PC-3 (cell line): ENCODE results near the gene CEP41. TPM values are rescaled to one million over a fixed set of nuclear protein-coding genes. Genes with fewer than 3 reads are reported as not detected.

Experiments
- ATAC-seq: fragments of 200-7000 bp; cut with Tn5 transposase; 2 replicates; pipeline ENCODE4 v1.9.1; 2020; ENCODE audit warnings: mild to moderate bottlenecking, moderate library complexity
- BruUV-seq: library from RNA; stranded (reverse); fragments of 400-500 nt; replicated peaks from 2 replicates; lab custom pipeline; 2021; lab: Mats Ljungman, UMichigan
- CTCF ChIA-PET: fragments of 300-600 bp; sonication (Branson Sonifier 250); formaldehyde crosslinking; loops from one replicate; lab custom pipeline; 2022; ENCODE audit warnings: antibody characterized with exemption; lab: Charles Lee
- POLR2A ChIA-PET: fragments of 300-600 bp; sonication (Branson Sonifier 250); formaldehyde crosslinking; loops from one replicate; lab custom pipeline; 2022; ENCODE audit warnings: antibody characterized with exemption; ENCODE audit not compliant: unreplicated experiment; lab: Charles Lee
- DNase-seq: peaks from one replicate; pipeline ENCODE4 v3.0.0-alpha.2; 2015
- H2AFZ ChIP-seq: fragments of 300-600 bp; sonication (generic); 2 replicates; pipeline ENCODE4 v1.6.0; 2016; ENCODE audit warnings: antibody characterized with exemption, low read length
- H3F3A ChIP-seq: fragments of 300-600 bp; sonication (generic); one replicate; pipeline ENCODE4 v1.6.0; 2017; ENCODE audit warnings: antibody characterized with exemption, low read length, control low read depth, mild to moderate bottlenecking; ENCODE audit not compliant: unreplicated experiment
- H3K27ac ChIP-seq: fragments of 300-600 bp; sonication (generic); 2 replicates; pipeline ENCODE4 v1.5.1; 2016; ENCODE audit warnings: mild to moderate bottlenecking, low read length
- H3K27me3 ChIP-seq: fragments of 300-600 bp; sonication (generic); 2 replicates; pipeline ENCODE4 v1.6.1; 2016; ENCODE audit warnings: low read length, mixed read lengths
- H3K36me3 ChIP-seq: fragments of 300-600 bp; sonication (generic); 2 replicates; pipeline ENCODE4 v1.6.1; 2016; ENCODE audit warnings: low read depth, mixed run types, low read length, mixed read lengths
- H3K4me1 ChIP-seq: fragments of 300-600 bp; sonication (generic); 2 replicates; pipeline ENCODE4 v1.5.1; 2016; ENCODE audit warnings: low read length; ENCODE audit not compliant: insufficient read depth
- H3K4me2 ChIP-seq: fragments of 300-600 bp; sonication (generic); 2 replicates; pipeline ENCODE4 v1.6.0; 2016; ENCODE audit warnings: low read length
- H3K4me3 ChIP-seq: fragments of 300-600 bp; sonication (generic); 2 replicates; pipeline ENCODE4 v1.5.1; 2016; ENCODE audit warnings: mild to moderate bottlenecking, low read length, mixed read lengths
- H3K79me2 ChIP-seq: fragments of 300-600 bp; sonication (generic); 2 replicates; pipeline ENCODE4 v1.6.1; 2017; ENCODE audit warnings: low read length, mixed read lengths
- H3K9ac ChIP-seq: fragments of 300-600 bp; sonication (generic); 2 replicates; pipeline ENCODE4 v1.6.0; 2016; ENCODE audit warnings: mild to moderate bottlenecking, low read length
- H3K9me2 ChIP-seq: fragments of 300-600 bp; sonication (generic); replicated peaks from 2 replicates; pipeline ENCODE4 v1.6.1; 2016; ENCODE audit warnings: mixed run types, low read length, mixed read lengths
- H3K9me3 ChIP-seq: fragments of 300-600 bp; sonication (generic); 2 replicates; pipeline ENCODE4 v1.6.1; 2016; ENCODE audit warnings: low read length, mixed read lengths
- H4K20me1 ChIP-seq: fragments of 300-600 bp; sonication (generic); 2 replicates; pipeline ENCODE4 v1.6.1; 2016; ENCODE audit warnings: low read length, mixed read lengths
- CTCF ChIP-seq: fragments of 300-600 bp; sonication (generic); conservative IDR thresholded peaks from 2 replicates; pipeline ENCODE4 v1.5.1; 2017; ENCODE audit warnings: antibody characterized with exemption, low read depth, mild to moderate bottlenecking, low read length
- EZH2 ChIP-seq: fragments of 300-600 bp; sonication (generic); IDR thresholded peaks from one replicate; pipeline ENCODE4 v1.6.1; 2017; ENCODE audit warnings: antibody characterized with exemption, mild to moderate bottlenecking, low read length; ENCODE audit not compliant: unreplicated experiment
- EZH2phosphoT487 ChIP-seq: fragments of 300-600 bp; sonication (generic); IDR thresholded peaks from 2 replicates; pipeline ENCODE4 v1.6.1; 2018; ENCODE audit warnings: mild to moderate bottlenecking, antibody characterized with exemption, low read length, borderline replicate concordance
- intact Hi-C: fragments of 100-400 bp; cut with micrococcal nuclease; formaldehyde crosslinking; loops from 2 replicates; pipeline ENCODE4 v1.9.0; 2023
- total RNA-seq: library from RNA; depleted of rRNA; stranded (reverse); fragments of >200 nt; gene quantifications from 2 replicates; pipeline ENCODE4 v1.2.3, GENCODE V29; 2014

CEP41 gene
- total RNA-seq, 1 experiment from 2014 or later = 10.4 TPM

- DNase-seq (no peak), ATAC-seq (no peak)
- no peaks in the 10 kb centered on the region for H3K79me2 ChIP-seq
- H3K36me3 ChIP-seq = no peaks in the 10 kb centered on the region
- no peak overlapping the region for H3K4me2 ChIP-seq
- no peaks in the 10 kb centered on the region for H4K20me1 ChIP-seq
- H3K9ac ChIP-seq = no peak overlapping the region
- 0 out of 2 replicates have a peak, but pooled peaks cover 3% of the 10 kb centered on the region for H3K9me3 ChIP-seq
- peaks cover 6% of the 10 kb centered on the region; the same call in 1 of the 2 replicates for H3K4me1 ChIP-seq
- H3K27me3 ChIP-seq = no peaks in the 10 kb centered on the region
- H3K27ac ChIP-seq = no peak overlapping the region
- intact Hi-C loops = no loop called here
- ChIA-PET POLR2A (no interaction called here), CTCF (no interaction called here)
- no peak overlapping the region for H2AFZ ChIP-seq
- no TSS peak for BruUV-seq
- no peaks in the 10 kb centered on the region for H3F3A ChIP-seq
- H3K4me3 ChIP-seq = no peak overlapping the region
- no peaks in the 10 kb centered on the region for H3K9me2 ChIP-seq
- TF ChIP-seq EZH2phosphoT487 (no peak), EZH2 (no peak), CTCF (no peak)
These were observed 20.5 kb upstream of the CEP41 start for GRCh38 chr7:130461272-130461671.

- Histone ChIP-seq H2AFZ (no peak overlapping the region), H3K27me3 (no peaks in the 10 kb centered on the region), H3F3A (no peaks in the 10 kb centered on the region), H3K4me2 (no peak overlapping the region), H3K79me2 (no peaks in the 10 kb centered on the region), H3K4me3 (no peak overlapping the region), H3K9ac (no peak overlapping the region), H3K4me1 (no peaks in the 10 kb centered on the region), H3K9me2 (no peaks in the 10 kb centered on the region), H3K27ac (no peak overlapping the region), H3K36me3 (no peaks in the 10 kb centered on the region), H4K20me1 (no peaks in the 10 kb centered on the region), H3K9me3 (0 out of 2 replicates have a peak, but pooled peaks cover 3% of the 10 kb centered on the region)
- no peak for DNase-seq
- BruUV-seq = no TSS peak
- ATAC-seq = no peak
- ChIA-PET POLR2A (no interaction called here), CTCF (no interaction called here)
- intact Hi-C loops = no loop called here
- TF ChIP-seq CTCF = no peak
- no peak for TF ChIP-seq EZH2phosphoT487
- TF ChIP-seq EZH2 = no peak
These were observed 17.4 kb upstream of the CEP41 start for GRCh38 chr7:130458257-130458656.

GRCh38 chr7:130454959-130455358 is 14.1 kb upstream of the CEP41 start:
- H3K27me3 ChIP-seq = no peaks in the 10 kb centered on the region
- no peak overlapping the region for H3K4me3 ChIP-seq
- H3K4me1 ChIP-seq = no peaks in the 10 kb centered on the region
- intact Hi-C loops = no loop called here
- CTCF ChIA-PET = no interaction called here
- H4K20me1 ChIP-seq = no peaks in the 10 kb centered on the region
- POLR2A ChIA-PET = no interaction called here
- no peak overlapping the region for H3K9ac ChIP-seq
- H3K9me2 ChIP-seq = no peaks in the 10 kb centered on the region
- BruUV-seq = no TSS peak
- ATAC-seq (no peak), DNase-seq (no peak)
- no peak overlapping the region for H3K27ac ChIP-seq
- no peaks in the 10 kb centered on the region for H3K79me2 ChIP-seq
- H3K36me3 ChIP-seq = no peaks in the 10 kb centered on the region
- H3F3A ChIP-seq = no peaks in the 10 kb centered on the region
- TF ChIP-seq CTCF (no peak), EZH2 (no peak), EZH2phosphoT487 (no peak)
- H3K4me2 ChIP-seq = no peak overlapping the region
- H2AFZ ChIP-seq = no peak overlapping the region
- 0 out of 2 replicates have a peak, but pooled peaks cover 3% of the 10 kb centered on the region for H3K9me3 ChIP-seq
